Astrocyte of the spinal cord (primary cell): ENCODE data around the gene ARHGAP15.

ENCODE experiments used
- DNase-seq: peaks from one replicate; pipeline ENCODE4 v3.0.0; 2011; ENCODE audit warnings: low read depth, low spot score
- H3K4me3 ChIP-seq: 2 replicates; pipeline ENCODE4 v1.5.1; 2011; ENCODE audit warnings: low read depth, mild to moderate bottlenecking, low read length, moderate library complexity
- in situ Hi-C: cut with HindIII; loops from 2 replicates; pipeline ENCODE4 v1.10.0; 2017; ENCODE audit warnings: low sequenced_read_pairs
- TF ChIP-seq, protein P1 (sequence below): IDR thresholded peaks from 2 replicates; pipeline ENCODE4 v1.5.1; 2012; ENCODE audit warnings: low read depth, mild to moderate bottlenecking, low read length, inconsistent platforms

ARHGAP15 gene

DNA sequence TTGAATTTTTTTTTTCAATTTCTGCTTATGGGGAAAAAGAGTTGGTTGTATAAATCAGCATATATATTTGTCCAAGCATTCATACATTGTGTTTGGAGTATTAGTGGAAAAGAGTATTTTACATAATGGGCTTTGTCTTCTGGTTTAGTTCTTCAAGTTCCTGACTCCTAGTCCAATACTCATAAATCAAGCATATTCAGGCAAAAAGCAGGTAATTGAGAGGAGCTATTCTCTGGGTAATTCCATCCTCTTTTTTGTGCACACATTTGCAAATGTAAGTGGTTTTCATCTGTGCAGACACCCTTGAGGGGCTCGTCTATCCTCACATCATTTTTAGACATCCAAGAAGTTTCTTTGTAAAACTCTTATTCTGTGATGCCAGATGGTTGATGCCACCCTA is 337.2 kb downstream of the ARHGAP15 start:
- TF ChIP-seq, protein P1, sequence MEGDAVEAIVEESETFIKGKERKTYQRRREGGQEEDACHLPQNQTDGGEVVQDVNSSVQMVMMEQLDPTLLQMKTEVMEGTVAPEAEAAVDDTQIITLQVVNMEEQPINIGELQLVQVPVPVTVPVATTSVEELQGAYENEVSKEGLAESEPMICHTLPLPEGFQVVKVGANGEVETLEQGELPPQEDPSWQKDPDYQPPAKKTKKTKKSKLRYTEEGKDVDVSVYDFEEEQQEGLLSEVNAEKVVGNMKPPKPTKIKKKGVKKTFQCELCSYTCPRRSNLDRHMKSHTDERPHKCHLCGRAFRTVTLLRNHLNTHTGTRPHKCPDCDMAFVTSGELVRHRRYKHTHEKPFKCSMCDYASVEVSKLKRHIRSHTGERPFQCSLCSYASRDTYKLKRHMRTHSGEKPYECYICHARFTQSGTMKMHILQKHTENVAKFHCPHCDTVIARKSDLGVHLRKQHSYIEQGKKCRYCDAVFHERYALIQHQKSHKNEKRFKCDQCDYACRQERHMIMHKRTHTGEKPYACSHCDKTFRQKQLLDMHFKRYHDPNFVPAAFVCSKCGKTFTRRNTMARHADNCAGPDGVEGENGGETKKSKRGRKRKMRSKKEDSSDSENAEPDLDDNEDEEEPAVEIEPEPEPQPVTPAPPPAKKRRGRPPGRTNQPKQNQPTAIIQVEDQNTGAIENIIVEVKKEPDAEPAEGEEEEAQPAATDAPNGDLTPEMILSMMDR = no peak
- no peak overlapping the region for H3K4me3 ChIP-seq
- in situ Hi-C loops = no loop called here

DNA sequence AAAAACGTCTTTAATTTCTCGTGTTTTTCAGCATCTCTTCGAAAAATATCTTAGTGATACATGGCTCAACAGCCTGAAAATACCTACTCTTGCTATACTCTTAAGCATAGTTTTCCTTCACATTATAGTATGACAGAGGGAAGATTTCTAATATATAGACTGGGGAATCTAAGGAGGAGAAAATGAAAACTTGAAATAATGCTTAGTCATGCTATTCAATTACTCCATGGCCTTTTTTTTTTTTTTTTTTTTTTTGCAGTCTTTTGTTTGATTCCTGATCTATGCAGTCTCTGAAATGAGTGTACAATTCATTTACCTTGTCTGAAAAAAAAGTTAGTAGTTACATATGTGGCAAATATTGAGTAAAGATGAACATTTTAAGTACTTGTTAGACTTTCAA is 337.8 kb downstream of the ARHGAP15 start:
- in situ Hi-C loops = no loop called here
- H3K4me3 ChIP-seq = no peak overlapping the region
- TF ChIP-seq, protein P1 = no peak
- DNase-seq = no peak

More for the DNA sequence above, 337.2 kb downstream of the ARHGAP15 start:
- no peak for DNase-seq

DNA sequence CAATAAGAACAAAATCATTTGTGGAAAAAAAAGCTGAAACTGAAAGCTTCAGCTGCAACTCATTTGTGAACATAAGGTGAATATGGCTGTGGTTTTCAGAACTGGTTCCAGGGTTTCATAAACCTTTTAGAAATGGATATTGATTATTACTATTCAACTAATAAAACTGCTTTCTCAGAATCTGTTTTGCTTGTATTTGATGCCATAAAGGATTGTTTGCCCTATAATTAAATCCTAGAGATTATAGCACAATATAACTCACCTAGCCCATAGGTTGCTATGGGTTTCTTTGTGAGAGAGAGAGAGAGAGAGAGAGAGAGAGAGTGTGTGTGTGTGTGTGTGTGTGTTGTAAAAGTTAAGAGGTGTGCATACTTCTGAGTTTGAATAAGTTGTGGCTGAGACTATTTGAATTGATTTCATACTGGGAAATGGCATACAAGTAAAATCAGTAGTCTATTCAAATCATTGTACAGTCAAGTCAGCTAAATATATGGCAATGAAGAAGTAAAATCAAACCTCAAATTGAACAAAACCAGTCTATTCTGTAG is 339.2 kb downstream of the ARHGAP15 start:
- in situ Hi-C loops = no loop called here
- DNase-seq = no peak
- TF ChIP-seq, protein P1 = no peak
- H3K4me3 ChIP-seq = no peak overlapping the region

DNA sequence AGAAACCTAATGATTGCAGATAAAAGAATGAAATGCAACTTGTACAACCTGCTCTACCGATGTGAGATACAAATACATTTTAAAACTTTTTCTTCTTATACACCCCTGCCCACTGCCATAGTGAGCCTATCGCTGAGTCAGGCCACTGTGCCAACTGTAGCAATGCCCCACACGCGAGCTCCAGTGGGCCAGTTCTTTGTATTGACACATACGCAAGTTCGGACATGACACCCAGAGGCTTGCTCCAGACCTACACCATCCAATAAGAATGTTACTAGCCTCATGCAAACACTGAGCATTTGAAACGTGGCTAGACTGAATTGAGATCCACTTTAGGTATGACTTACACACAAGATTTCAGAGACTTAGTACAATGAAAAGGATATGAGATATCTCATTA is 340.1 kb downstream of the ARHGAP15 start:
- in situ Hi-C loops = no loop called here
- no peak for DNase-seq
- H3K4me3 ChIP-seq = no peak overlapping the region
- TF ChIP-seq, protein P1 = no peak

DNA sequence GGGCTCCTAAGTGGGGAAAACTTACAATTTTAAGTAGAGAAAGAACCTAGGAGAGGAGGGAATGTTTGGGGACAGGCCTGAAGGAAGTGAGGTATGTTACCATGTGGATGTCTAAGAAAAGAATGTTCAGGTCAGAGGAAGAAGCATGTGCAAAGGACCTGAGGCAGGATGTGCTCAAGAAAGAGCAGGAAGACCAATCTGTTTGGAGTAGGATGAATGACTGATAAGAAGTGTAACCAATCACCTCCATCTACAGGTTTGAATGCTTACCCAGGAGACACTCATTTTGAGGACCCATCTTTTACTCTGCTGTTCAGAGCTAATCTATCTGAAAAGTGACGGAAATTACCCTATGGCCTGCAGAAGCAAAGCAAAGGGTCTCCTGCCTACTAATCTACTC is 342.3 kb downstream of the ARHGAP15 start:
- in situ Hi-C loops = no loop called here
- no peak for DNase-seq
- no peak overlapping the region for H3K4me3 ChIP-seq
- TF ChIP-seq, protein P1 = no peak

DNA sequence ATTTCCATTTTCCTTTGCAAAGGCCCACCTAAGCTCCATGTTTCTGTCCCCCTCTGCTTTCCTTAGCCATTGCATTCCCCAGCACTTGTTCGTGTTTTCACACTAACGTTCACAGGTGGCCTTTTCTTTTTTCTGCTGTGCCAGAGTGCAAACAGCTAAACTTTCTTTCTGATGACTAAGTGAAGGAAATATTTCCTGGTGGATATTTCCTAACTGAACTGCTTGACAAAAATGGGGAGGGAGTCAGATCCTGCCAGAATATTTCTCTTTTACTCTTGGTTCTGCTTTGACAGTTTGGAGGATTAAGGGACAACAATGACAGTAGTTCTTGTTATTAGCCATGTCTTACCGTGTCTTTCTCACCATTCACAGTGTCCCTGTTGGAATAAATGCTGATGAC is 344.0 kb downstream of the ARHGAP15 start:
- DNase-seq = peak; percentile 61
- TF ChIP-seq, protein P1 = no peak
- in situ Hi-C loops = no loop called here
- H3K4me3 ChIP-seq = no peak overlapping the region

DNA sequence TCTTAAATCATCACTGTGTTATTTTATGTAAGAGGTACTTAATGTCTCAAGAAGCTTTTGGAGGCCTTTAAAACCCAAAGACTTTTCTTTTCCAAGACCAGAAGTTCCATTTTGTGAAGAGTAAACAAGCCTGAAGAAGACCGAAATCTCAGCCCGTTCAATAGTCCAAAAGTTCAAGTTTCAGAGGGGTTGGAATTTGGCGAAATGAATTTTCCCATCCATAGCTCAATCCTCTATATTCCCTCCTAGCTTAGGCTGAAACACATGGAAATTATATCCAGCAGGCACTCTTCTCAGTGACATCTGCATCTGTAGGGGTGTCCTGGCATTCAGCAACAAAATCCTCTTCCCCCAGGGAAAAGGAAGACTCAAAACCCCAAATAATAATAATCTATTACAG is 344.6 kb downstream of the ARHGAP15 start:
- TF ChIP-seq, protein P1 = no peak
- no peak overlapping the region for H3K4me3 ChIP-seq
- in situ Hi-C loops = no loop called here
- DNase-seq = no peak
